22Rv1 (cell line): ENCODE measurements around the gene SIX3.

ENCODE experiments used
- ZFX ChIP-seq: fragments of 450-650 bp; IDR thresholded peaks from 2 replicates; pipeline ENCODE4 v1.6.1; 2017; ENCODE audit warnings: antibody characterized with exemption, borderline replicate concordance
- TF ChIP-seq, protein P1 (sequence below): fragments of 450-650 bp; IDR thresholded peaks from 2 replicates; pipeline ENCODE4 v1.5.1; 2017; ENCODE audit warnings: mild to moderate bottlenecking

DNA sequence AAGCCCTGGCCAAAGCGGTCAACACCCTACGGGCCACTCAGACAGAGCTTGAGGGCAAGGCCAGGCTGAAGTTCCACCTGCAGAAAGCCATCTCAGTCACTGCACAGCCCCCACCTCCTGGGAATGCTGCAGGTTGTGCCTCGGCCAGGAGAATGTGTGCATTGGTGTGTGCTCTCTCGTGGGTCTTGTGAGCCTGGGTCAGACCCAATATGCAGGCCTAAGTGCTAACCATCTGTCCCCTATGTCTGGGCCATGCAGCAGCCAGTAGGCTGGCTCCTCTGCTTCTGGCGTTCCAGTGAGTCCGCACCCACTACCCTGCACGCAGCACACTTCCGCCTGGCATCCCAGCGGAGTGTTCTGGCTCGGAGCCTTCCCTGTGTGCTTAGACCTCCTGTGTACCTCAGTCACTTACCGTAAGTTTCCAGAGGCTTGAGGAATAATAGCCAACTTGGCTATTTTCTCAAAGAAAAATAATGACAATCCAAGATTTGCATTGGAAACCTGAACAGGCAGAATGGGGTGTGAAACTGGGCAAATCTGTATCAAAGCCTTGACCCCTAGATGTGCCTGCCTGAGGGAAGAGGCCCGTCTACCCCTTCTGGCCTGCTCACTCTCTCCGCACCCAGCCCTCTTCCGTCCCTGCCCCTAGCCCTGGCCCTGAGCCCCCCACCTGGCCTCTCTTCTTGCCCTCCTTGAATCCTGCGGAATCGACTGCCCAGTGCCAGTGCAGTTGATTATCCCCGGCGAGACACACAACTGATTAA, 7.2 kb downstream of the SIX3 start:
- TF ChIP-seq, protein P1, sequence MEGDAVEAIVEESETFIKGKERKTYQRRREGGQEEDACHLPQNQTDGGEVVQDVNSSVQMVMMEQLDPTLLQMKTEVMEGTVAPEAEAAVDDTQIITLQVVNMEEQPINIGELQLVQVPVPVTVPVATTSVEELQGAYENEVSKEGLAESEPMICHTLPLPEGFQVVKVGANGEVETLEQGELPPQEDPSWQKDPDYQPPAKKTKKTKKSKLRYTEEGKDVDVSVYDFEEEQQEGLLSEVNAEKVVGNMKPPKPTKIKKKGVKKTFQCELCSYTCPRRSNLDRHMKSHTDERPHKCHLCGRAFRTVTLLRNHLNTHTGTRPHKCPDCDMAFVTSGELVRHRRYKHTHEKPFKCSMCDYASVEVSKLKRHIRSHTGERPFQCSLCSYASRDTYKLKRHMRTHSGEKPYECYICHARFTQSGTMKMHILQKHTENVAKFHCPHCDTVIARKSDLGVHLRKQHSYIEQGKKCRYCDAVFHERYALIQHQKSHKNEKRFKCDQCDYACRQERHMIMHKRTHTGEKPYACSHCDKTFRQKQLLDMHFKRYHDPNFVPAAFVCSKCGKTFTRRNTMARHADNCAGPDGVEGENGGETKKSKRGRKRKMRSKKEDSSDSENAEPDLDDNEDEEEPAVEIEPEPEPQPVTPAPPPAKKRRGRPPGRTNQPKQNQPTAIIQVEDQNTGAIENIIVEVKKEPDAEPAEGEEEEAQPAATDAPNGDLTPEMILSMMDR = no peak
- no peak for TF ChIP-seq ZFX
